Panc1 (cell line): ENCODE data around the gene VPS52. TPM values are rescaled to one million over a fixed set of nuclear protein-coding genes. Genes with fewer than 3 reads are reported as not detected.
"Not testable (repeated sequence)": the region's sequence is repeated elsewhere in the genome, so short reads cannot be mapped to it uniquely, and the experiment has no call there.

Source experiments
- ATAC-seq: fragments of 200-7000 bp; cut with Tn5 transposase; 2 replicates; pipeline ENCODE4 v1.9.1; 2020; ENCODE audit warnings: mild to moderate bottlenecking, moderate library complexity
- BruUV-seq: library from RNA; stranded (reverse); fragments of 400-500 nt; replicated peaks from 2 replicates; lab custom pipeline; 2021; lab: Mats Ljungman, UMichigan
- CTCF ChIA-PET: fragments of 300-600 bp; sonication (Branson Sonifier 250); formaldehyde crosslinking; loops from one replicate; lab custom pipeline; 2022; ENCODE audit warnings: antibody characterized with exemption; lab: Charles Lee
- POLR2A ChIA-PET: fragments of 300-600 bp; sonication (Branson Sonifier 250); formaldehyde crosslinking; loops from one replicate; lab custom pipeline; 2022; ENCODE audit warnings: antibody characterized with exemption; lab: Charles Lee
- DNase-seq: peaks from one replicate; pipeline ENCODE4 v3.0.0-alpha.2; 2010; ENCODE audit warnings: low read depth, low spot score
- H3K27ac ChIP-seq: 2 replicates; pipeline ENCODE4 v1.5.1; 2011; ENCODE audit warnings: mild to moderate bottlenecking, low read length, inconsistent platforms
- H3K27me3 ChIP-seq: fragments of 200-500 bp; sonication (Bioruptor generic); 2 replicates; pipeline ENCODE4 v1.6.0; 2014; ENCODE audit warnings: low read length, inconsistent platforms; ENCODE audit not compliant: control insufficient read depth, insufficient read depth
- H3K36me3 ChIP-seq: fragments of 200-500 bp; sonication (Bioruptor generic); 2 replicates; pipeline ENCODE4 v1.5.1; 2014; ENCODE audit warnings: inconsistent platforms, mild to moderate bottlenecking, low read length, moderate library complexity; ENCODE audit not compliant: control insufficient read depth, insufficient read depth
- H3K4me1 ChIP-seq: 2 replicates; pipeline ENCODE4 v1.5.1; 2011; ENCODE audit warnings: inconsistent platforms, mild to moderate bottlenecking, low read length, moderate library complexity; ENCODE audit not compliant: control insufficient read depth, insufficient read depth
- H3K4me3 ChIP-seq, 2 experiments: 2 replicates each; pipeline ENCODE4 v1.5.1; 2011 to 2012; ENCODE audit warnings: low read depth in 2 of 2, low read length in 2 of 2, mild to moderate bottlenecking in 2 of 2, inconsistent platforms in 1 of 2, moderate library complexity in 1 of 2
- H3K9me3 ChIP-seq: fragments of 200-500 bp; sonication (Bioruptor generic); 2 replicates; pipeline ENCODE4 v1.5.1; 2014; ENCODE audit warnings: low read depth, mild to moderate bottlenecking, inconsistent platforms, low read length, moderate library complexity; ENCODE audit not compliant: control insufficient read depth, insufficient read depth
- POLR2AphosphoS5 ChIP-seq: IDR thresholded peaks from 2 replicates; pipeline ENCODE4 v1.6.1; 2012; ENCODE audit warnings: mild to moderate bottlenecking, low read depth, low read length, moderate library complexity
- REST ChIP-seq, 2 experiments: IDR thresholded peaks; 2 replicates each; pipeline ENCODE4 v1.6.1; 2011 to 2012; ENCODE audit warnings: low read depth in 2 of 2, control low read depth in 1 of 2, low read length in 1 of 2, mild to moderate bottlenecking in 1 of 2, moderate library complexity in 1 of 2; ENCODE audit not compliant: insufficient read depth in 1 of 2
- SIN3A ChIP-seq: IDR thresholded peaks from 2 replicates; pipeline ENCODE4 v1.6.1; 2012; ENCODE audit warnings: low read depth, mild to moderate bottlenecking, low read length, moderate library complexity, borderline replicate concordance; ENCODE audit not compliant: insufficient read depth
- TCF7L2 ChIP-seq: IDR thresholded peaks from 2 replicates; pipeline ENCODE4 v1.6.1; 2011; ENCODE audit warnings: mild to moderate bottlenecking, low read depth, low read length, inconsistent platforms
- in situ Hi-C: cut with HindIII; loops from 2 replicates; pipeline ENCODE4 v1.10.0; 2016; ENCODE audit warnings: low sequenced_read_pairs, low pct_unique_long_range_greater_than_20kb
- intact Hi-C: fragments of 100-400 bp; cut with micrococcal nuclease; formaldehyde crosslinking; loops from one replicate; pipeline ENCODE4 v1.10.0; 2022; ENCODE audit not compliant: unreplicated experiment
- total RNA-seq: library from RNA; stranded (reverse); gene quantifications from one replicate; pipeline ENCODE4 v1.2.1, GENCODE V29; 2021; ENCODE audit not compliant: unreplicated experiment
- TF ChIP-seq, protein P1 (sequence below): fragments of 450-650 bp; IDR thresholded peaks from 2 replicates; pipeline ENCODE4 v1.5.1; 2017; ENCODE audit warnings: mild to moderate bottlenecking

VPS52 gene
- total RNA-seq, 1 experiment from 2014 or later: 77.7 TPM

DNA sequence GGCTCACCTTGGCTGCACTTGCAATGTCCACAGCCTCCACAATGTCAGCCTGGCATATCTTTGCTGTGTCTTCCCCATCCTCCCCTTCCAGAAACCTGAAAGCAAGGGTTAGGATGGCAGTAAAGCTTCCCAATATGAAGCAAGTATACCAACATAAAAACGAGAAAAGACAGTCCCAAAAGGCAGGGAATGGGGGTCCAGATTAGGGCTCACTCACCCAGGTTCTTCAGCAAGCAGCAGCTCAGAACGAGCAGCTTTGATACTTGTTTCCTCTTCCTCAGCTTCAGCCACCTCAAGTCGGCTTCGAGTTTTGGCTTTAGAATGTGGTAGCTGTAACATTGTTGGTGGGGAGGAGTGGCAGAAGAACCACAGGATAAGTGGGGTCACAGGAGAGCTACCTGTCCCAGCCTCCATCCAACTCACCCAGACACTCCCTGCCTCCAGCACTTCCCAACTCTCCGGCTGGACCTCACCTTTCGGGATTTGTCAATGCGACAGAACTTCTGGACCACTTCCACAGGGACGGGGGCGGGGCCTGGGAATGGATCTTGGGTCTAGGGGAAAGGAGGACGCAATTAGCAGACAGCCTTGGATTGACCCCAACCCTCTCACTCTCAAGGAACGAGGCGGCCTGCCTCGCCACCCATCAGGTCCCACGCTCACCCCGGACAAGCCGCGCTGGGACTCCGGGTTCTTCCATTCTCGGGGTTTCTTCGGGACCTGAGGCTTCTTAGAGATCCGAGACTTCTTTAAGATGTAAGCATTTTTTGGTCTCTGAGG lies 16.7 kb upstream of the VPS52 start:
- H3K27ac ChIP-seq: peak overlapping the region; percentile 95
- DNase-seq (no peak), ATAC-seq (peak; percentile 3; the same call in 1 of the 2 replicates)
- TF ChIP-seq SIN3A: no peak
- no peak for TF ChIP-seq REST (IDR thresholded peaks at IDR 0.05; ENCODE audit: insufficient read depth in 1 of 2, low read depth in 2 of 2, low read length in 1 of 2)
- TF ChIP-seq, protein P1, sequence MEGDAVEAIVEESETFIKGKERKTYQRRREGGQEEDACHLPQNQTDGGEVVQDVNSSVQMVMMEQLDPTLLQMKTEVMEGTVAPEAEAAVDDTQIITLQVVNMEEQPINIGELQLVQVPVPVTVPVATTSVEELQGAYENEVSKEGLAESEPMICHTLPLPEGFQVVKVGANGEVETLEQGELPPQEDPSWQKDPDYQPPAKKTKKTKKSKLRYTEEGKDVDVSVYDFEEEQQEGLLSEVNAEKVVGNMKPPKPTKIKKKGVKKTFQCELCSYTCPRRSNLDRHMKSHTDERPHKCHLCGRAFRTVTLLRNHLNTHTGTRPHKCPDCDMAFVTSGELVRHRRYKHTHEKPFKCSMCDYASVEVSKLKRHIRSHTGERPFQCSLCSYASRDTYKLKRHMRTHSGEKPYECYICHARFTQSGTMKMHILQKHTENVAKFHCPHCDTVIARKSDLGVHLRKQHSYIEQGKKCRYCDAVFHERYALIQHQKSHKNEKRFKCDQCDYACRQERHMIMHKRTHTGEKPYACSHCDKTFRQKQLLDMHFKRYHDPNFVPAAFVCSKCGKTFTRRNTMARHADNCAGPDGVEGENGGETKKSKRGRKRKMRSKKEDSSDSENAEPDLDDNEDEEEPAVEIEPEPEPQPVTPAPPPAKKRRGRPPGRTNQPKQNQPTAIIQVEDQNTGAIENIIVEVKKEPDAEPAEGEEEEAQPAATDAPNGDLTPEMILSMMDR: no peak
- no peak for TF ChIP-seq TCF7L2
- TF ChIP-seq POLR2AphosphoS5: no peak
- H3K27me3 ChIP-seq: no peaks in the 10 kb centered on the region
- intact Hi-C loops: no loop called here
- peaks cover 13% of the 10 kb centered on the region for H3K36me3 ChIP-seq
- CTCF ChIA-PET: interaction anchor here (0.6 to 1.6 kb wide), 2 partner anchors 11 to 43 kb away, joined by 4 to 5 read pairs; partner anchors contain the start of gene B3GALT4
- no peaks in the 10 kb centered on the region for H3K9me3 ChIP-seq
- TSS peak; percentile 90 for BruUV-seq
- POLR2A ChIA-PET: interaction anchor here (0.7 to 1.9 kb wide), 2 partner anchors 10 to 342 kb away, joined by 9 to 11 read pairs; partner anchors contain the start of gene B3GALT4
- H3K4me1 ChIP-seq: peaks cover 19% of the 10 kb centered on the region
- H3K4me3 ChIP-seq: peak overlapping the region; percentile 91 to 97
- in situ Hi-C loops: no loop called here

DNA sequence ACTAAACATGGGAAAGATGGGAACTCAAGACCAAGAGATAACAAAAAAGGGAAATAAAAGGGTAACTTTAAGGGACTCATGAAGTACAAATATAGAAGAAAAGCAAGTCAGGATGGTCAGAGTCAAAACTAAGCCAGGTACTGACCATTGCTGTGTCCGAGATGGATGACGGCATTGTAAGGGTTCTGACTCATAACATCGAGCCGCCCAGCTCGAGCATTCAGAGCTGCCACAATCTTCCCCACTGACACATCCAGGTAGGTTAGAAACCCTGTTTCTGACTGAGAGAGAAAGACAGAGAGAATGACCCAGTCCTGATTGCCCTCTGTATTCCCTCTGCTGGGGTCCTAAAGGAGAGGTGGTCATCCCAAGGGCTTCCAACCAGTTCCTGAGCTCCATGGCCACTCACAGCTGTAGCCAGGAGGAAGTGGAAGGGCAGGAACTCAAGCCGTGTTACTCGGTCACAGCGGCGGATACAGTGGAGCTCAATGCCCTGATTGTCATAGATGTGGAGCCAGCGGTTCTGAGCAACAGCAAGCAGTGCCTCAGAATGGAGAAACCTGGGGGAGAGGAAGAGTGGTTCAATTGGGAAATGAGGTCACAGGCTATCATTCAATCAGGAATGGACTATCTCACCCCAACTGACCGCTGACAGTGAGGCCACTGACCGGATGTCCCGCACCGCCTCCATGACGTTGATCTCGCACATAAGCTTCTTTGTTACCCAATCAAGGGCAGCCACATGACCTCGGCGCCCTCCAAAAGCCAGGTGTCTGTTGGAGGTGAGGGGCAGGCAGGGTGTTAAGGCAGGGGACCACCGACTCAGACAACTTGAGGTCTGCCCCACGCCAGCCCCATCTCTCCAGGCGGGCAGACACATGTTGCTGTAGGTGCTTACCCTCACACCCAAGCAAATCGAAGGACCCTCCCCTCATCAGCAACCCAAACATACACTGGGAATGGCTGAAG lies 15.6 kb upstream of the VPS52 start:
- no TSS peak for BruUV-seq
- Histone ChIP-seq H3K4me3 (peak overlapping the region in 1 of 2 experiments; percentile 91; a peak in 2 of 4 replicates), H3K27me3 (no peaks in the 10 kb centered on the region), H3K36me3 (peaks cover 13% of the 10 kb centered on the region), H3K27ac (no peak overlapping the region; the same call in 1 of the 2 replicates), H3K4me1 (peaks cover 19% of the 10 kb centered on the region), H3K9me3 (no peaks in the 10 kb centered on the region)
- ATAC-seq (no peak), DNase-seq (no peak)
- ChIA-PET CTCF (no interaction called here), POLR2A (no interaction called here)
- TF ChIP-seq POLR2AphosphoS5 (no peak), SIN3A (no peak), REST (IDR thresholded peaks at IDR 0.05; ENCODE audit: insufficient read depth in 1 of 2, low read depth in 2 of 2, low read length in 1 of 2) (no peak), TCF7L2 (no peak)
- TF ChIP-seq, protein P1: no peak
- in situ Hi-C loops: no loop called here
- intact Hi-C loops: no loop called here

- Histone ChIP-seq H3K36me3 (peaks cover 11% of the 10 kb centered on the region), H3K4me1 (peaks cover 12% of the 10 kb centered on the region)
- H3K4me3 ChIP-seq, ATAC-seq, intact Hi-C loops, POLR2A ChIA-PET, BruUV-seq, H3K27me3 ChIP-seq, CTCF ChIA-PET, in situ Hi-C loops, DNase-seq, H3K9me3 ChIP-seq, H3K27ac ChIP-seq: not testable (repeated sequence)
Observed at GRCh38 chr6:33285214-33285613, 13.5 kb upstream of the VPS52 start.
